G401 (cell line): ENCODE measurements around the gene PLCB4. TPM values are rescaled to one million over a fixed set of nuclear protein-coding genes. Genes with fewer than 3 reads are reported as not detected.
"Not testable (repeated sequence)": the region's sequence is repeated elsewhere in the genome, so short reads cannot be mapped to it uniquely, and the experiment has no call there.

ENCODE experiments used
- DNase-seq: peaks from one replicate; pipeline ENCODE4 v3.0.0-alpha.2; 2015; ENCODE audit warnings: low spot score
- in situ Hi-C: cut with HindIII; loops from 2 replicates; pipeline ENCODE4 v1.10.0; 2016; ENCODE audit warnings: low sequenced_read_pairs, mixed read lengths
- total RNA-seq: library from RNA; depleted of rRNA; stranded (reverse); fragments of >200 nt; shearing (Covaris generic); gene quantifications from 2 replicates; pipeline ENCODE4 v1.2.3, GENCODE V29; 2014; rRNA removed

The PLCB4 gene
- 2.4 and 10.3 TPM in 2 replicates for total RNA-seq

GRCh38 chr20:9068841-9069663 is at the start of gene PLCB4:
Gene PLCB4, plus strand, starts transcription at chr20:9069087. Its CDS starts 238,728 bp downstream, at chr20:9307815.
- DNase-seq = peak; percentile 81

GRCh38 chr20:9019833-9020232 is 49.1 kb upstream of the PLCB4 start:
- DNase-seq = no peak
- in situ Hi-C loops = no loop called here

More at GRCh38 chr20:9068841-9069663, at the start of gene PLCB4:
- in situ Hi-C loops = no loop called here

GRCh38 chr20:9021216-9021615 is 47.7 kb upstream of the PLCB4 start:
- DNase-seq = no peak
- in situ Hi-C loops = no loop called here

- in situ Hi-C loops = no loop called here
- no peak for DNase-seq
These were observed 47.2 kb upstream of the PLCB4 start for GRCh38 chr20:9021699-9022098.

- in situ Hi-C loops = no loop called here
- DNase-seq = no peak
These were observed 46.5 kb upstream of the PLCB4 start for GRCh38 chr20:9022376-9022775.

GRCh38 chr20:9024606-9025005 is 44.3 kb upstream of the PLCB4 start:
- in situ Hi-C loops = no loop called here
- no peak for DNase-seq

- DNase-seq = no peak
- in situ Hi-C loops = no loop called here
These were observed 43.9 kb upstream of the PLCB4 start for GRCh38 chr20:9025011-9025410.

GRCh38 chr20:9025643-9026042 is 43.2 kb upstream of the PLCB4 start:
- no peak for DNase-seq
- in situ Hi-C loops = no loop called here

GRCh38 chr20:9027626-9028025 is 41.3 kb upstream of the PLCB4 start:
- in situ Hi-C loops = no loop called here

GRCh38 chr20:9028419-9028818 is 40.5 kb upstream of the PLCB4 start:
- in situ Hi-C loops = no loop called here
- DNase-seq = no peak

More at GRCh38 chr20:9027626-9028025, 41.3 kb upstream of the PLCB4 start:
- DNase-seq = no peak

GRCh38 chr20:9031991-9032390 is 36.9 kb upstream of the PLCB4 start:
- no peak for DNase-seq
- in situ Hi-C loops = no loop called here

- in situ Hi-C loops = no loop called here
- DNase-seq = no peak
These were observed 36.1 kb upstream of the PLCB4 start for GRCh38 chr20:9032758-9033157.

- in situ Hi-C loops = no loop called here
- DNase-seq = no peak
These were observed 33.8 kb upstream of the PLCB4 start for GRCh38 chr20:9035126-9035525.

GRCh38 chr20:9036593-9036992 is 32.3 kb upstream of the PLCB4 start:
- in situ Hi-C loops = no loop called here
- no peak for DNase-seq

GRCh38 chr20:9038791-9039535 is 29.9 kb upstream of the PLCB4 start:
- in situ Hi-C loops = no loop called here
- no peak for DNase-seq

GRCh38 chr20:9040863-9041524 is 27.9 kb upstream of the PLCB4 start:
- in situ Hi-C loops = no loop called here
- no peak for DNase-seq

GRCh38 chr20:9043364-9043763 is 25.5 kb upstream of the PLCB4 start:
- in situ Hi-C loops = no loop called here
- no peak for DNase-seq

- in situ Hi-C loops, DNase-seq: not testable (repeated sequence)
These were observed 21.0 kb upstream of the PLCB4 start for GRCh38 chr20:9047928-9048327.

GRCh38 chr20:9051508-9051907 is 17.4 kb upstream of the PLCB4 start:
- in situ Hi-C loops = no loop called here
- no peak for DNase-seq

- in situ Hi-C loops = no loop called here
- DNase-seq = no peak
These were observed 16.8 kb upstream of the PLCB4 start for GRCh38 chr20:9052136-9052535.
